HG03280 (cell line): Measurements from ENCODE around the gene POLR2M.
A peak's percentile ranks its signal among the peaks of the same experiment; 100 is the strongest.

Experiments used
- ATAC-seq: cut with Tn5 transposase; IDR thresholded peaks from one replicate; pipeline ENCODE4 v1.9.1; 2021; ENCODE audit warnings: mild to moderate bottlenecking, moderate library complexity; ENCODE audit not compliant: unreplicated experiment

Gene POLR2M

DNA sequence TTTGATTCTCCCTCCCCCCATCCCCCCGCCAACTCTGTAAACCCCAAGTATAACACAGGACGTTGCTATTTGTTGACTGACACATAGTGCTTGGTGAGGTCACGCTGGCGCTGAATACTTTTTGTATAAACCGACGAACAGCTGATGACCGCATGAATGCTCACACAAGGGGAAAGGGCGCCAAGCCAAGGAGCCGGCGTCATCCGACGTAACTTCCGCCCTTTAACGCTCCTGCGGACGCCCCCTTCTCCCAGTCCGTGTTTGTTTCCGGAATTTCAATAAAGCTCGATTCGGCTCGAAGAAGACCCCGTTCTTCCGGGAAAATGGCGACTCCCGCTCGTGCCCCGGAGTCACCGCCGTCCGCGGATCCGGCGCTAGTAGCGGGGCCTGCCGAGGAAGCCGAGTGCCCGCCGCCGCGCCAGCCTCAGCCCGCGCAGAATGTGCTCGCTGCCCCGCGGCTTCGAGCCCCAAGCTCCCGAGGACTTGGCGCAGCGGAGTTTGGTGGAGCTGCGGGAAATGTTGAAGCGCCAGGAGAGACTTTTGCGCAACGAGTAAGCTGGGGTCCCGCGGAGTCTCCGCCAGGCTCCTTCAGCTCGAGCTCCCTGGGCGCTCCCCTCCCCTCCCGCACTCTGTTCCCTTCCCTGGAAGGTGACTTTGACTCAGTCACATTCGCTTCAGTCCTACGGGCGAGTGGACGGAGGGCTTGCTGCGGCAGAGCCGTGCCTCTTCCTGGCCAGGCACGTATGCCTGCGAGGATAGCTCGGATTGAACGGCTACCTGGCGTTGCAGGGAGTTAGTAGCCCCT is at the start of gene POLR2M:
Gene POLR2M, plus strand, starts transcription at position 310 of the 805 bp plus-strand sequence. Its CDS starts 129 bp downstream, at position 439.
- peak; percentile 96 for ATAC-seq

GRCh38 chr15:57657619-57658018 is 48.9 kb upstream of the POLR2M start:
- ATAC-seq: no peak

GRCh38 chr15:57662091-57662744 is 44.3 kb upstream of the POLR2M start:
- ATAC-seq: no peak

GRCh38 chr15:57662802-57663201 is 43.7 kb upstream of the POLR2M start:
- ATAC-seq: no peak

- ATAC-seq: no peak
Measured at GRCh38 chr15:57663262-57663661, 43.3 kb upstream of the POLR2M start.

DNA sequence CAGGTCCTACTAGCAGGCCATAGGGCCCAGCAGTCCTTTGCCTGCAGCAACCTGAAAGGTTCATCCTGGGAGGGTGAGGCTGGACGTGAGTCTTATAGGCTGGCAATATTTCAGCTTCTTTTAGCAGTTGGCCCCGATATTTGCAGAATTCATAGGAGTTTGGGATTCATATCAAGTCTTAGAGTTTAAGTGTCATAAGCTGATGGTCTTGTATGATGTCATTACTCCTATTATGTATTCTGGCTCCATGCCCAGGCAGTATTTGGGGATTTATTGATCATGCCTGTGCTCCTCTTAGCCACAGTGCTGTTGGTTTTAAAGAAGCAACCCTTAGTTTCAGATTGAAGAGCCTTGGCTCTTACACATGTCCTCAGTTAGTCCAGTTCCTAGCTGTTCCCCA is 41.3 kb upstream of the POLR2M start:
- no peak for ATAC-seq

GRCh38 chr15:57665939-57666338 is 40.6 kb upstream of the POLR2M start:
- no peak for ATAC-seq

DNA sequence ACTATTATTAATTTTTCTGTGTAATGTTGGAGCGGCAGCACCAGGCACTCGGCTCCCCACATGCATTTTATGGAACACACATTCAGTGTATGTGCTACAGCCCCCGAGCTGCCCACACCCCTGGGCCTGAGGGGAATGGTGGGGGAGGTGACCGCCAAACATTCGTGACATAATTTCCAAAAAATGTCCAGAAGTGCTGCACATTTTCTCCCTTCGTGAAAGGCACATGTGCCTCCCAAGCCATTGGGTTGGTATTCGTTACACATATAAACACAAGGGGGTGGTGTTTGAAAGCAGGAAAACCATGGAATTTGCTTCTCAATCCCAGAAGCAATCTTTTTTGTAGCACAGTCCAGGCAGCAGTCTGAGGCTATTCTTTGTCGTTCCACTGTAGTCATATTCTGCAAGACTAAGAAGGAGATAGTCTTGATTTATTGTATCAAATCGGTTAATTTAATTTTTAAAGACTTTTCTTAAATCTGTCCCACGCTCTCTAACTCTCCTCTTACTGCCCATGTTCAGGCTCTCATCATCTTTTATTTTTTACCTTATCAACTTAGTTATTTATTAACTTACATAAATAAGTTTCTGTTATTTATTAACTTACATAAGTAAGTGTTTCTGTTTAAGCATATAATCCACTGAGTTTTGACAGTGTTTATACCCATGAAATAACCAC is 39.2 kb upstream of the POLR2M start:
- ATAC-seq: no peak

- no peak for ATAC-seq
Measured at GRCh38 chr15:57668016-57668415, 38.5 kb upstream of the POLR2M start.

GRCh38 chr15:57671636-57672035 is 34.9 kb upstream of the POLR2M start:
- ATAC-seq: no peak

- no peak for ATAC-seq
Measured at GRCh38 chr15:57675481-57676181, 30.9 kb upstream of the POLR2M start.

GRCh38 chr15:57676585-57676984 is 29.9 kb upstream of the POLR2M start:
- no peak for ATAC-seq

DNA sequence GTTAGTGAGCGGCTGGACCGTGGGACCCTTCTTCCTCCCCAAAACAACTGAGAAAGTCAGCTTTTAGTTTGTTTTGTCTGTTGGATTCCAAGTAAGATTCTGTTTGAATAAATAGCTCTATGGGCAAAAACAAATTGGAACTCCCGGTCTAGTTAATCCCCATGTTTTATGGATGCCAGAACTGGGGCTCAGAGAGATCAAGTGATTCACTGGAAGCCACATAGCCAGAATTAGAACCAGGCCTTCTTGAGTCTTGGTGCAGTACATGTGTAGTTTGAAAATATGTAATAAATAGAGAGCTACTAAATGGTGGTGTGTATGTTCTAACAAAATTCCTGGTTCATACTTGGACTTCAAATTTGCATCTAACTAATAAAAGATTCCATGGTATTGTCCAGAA is 29.3 kb upstream of the POLR2M start:
- ATAC-seq: no peak

GRCh38 chr15:57680021-57680420 is 26.5 kb upstream of the POLR2M start:
- no peak for ATAC-seq

DNA sequence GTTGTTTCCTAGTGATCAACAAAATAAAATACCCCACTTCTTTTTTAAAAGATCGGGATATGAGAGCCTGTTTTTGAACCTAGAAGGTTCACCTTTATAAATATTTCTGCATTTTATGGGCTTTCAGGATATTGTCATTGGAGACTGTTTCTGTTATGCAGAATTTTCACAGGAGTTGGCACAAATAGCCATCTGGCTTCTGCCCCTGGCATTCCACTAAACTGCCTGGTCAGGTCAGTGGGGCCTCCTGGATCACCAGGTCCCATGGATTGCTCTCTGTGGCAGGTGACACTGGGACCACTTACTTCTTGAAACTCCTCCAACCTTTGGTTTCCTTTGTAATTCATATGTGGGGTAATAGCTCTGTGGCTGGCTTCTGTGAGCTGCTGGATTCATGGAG is 25.5 kb upstream of the POLR2M start:
- no peak for ATAC-seq

GRCh38 chr15:57683481-57683880 is 23.0 kb upstream of the POLR2M start:
- ATAC-seq: no peak

DNA sequence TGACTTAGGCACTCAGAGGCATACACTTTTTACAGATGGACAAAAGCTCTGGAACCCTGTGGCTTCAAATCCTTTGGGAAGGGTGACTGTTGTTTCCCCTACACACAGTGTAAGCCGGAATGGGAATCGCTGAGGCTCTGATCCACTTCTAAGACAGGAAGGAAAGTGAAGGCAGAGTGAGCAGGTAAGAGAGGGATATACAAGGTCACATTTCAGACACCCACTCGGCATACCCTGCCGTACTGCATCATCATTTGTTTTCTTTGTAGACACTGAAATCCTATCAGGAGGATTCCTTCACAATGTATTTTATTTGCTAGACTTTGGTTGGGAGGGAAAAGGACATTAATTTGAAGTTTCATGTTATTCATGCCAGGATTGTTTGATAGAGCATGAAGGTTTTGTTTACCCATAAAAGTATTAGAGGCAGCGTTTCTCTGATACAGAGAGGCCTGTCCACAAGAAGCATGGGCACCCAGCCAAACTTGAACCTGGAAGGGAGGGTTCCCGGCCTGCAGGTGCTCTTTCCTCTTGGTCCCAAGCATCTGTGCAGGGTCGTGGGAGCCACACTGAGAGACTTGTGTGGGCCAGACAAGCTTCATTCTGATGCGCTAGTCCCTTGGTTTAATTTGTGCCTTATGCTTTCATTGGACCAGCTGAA is 21.9 kb upstream of the POLR2M start:
- ATAC-seq: no peak

DNA sequence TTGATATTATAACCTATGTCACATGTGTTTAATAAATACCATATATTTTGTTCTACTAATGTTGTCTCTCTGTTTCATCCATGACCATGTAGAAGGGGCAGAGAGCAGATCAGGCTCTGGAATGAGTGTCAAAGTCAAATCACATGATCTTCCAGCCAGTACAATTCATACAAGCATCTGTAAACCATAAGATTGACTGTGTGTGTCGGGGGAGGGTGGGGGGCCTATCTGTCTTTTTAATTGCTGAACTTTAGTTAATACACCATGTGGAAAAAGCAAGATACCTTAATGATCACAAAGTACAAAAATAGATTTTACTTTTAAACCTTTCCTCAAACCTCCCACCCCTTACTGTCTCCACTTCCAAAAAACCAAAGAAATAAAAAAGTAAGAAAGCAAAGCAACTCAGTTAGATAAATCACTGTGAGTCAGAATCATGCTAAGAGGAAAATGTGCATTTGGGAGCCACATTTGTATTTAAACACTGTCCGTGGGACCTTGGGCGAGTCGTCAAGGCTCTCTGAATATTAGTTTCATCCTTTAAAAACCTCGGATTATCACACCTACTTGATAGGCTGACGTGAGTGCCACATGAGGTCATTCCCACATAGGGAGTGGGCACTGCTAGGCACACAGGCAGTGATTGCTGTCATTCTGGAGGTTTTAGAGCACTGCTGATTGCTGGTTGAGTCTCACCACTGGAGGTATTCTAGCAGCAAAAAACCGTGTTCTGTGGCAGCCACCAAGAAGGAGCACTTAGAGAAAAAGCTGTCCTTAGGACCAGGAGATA is 21.0 kb upstream of the POLR2M start:
- ATAC-seq: no peak

- ATAC-seq: no peak
Measured at GRCh38 chr15:57686657-57687056, 19.9 kb upstream of the POLR2M start.
